Stimulated activated CD4-positive, alpha-beta T cell treated with anti-CD3 and anti-CD28 coated beads, Interleukin-4, amount 100 ng/mL, for 4 hours (primary cell): ENCODE results near the gene SNRK.

Source experiments
- DNase-seq, 2 experiments: peaks; one replicate each; pipeline ENCODE4 v3.0.0-alpha.2; 2020

SNRK gene

GRCh38 chr3:43373560-43373928 lies 87.2 kb downstream of the SNRK start:
- DNase-seq = no peak

- DNase-seq = peak; percentile 53 to 64
These were observed 92.0 kb downstream of the SNRK start for GRCh38 chr3:43378066-43378935.

- DNase-seq = no peak
These were observed 93.0 kb downstream of the SNRK start for GRCh38 chr3:43379343-43379742.

- no peak for DNase-seq
These were observed 101.8 kb downstream of the SNRK start for GRCh38 chr3:43388175-43388574.

GRCh38 chr3:43388915-43389314 lies 102.6 kb downstream of the SNRK start:
- no peak for DNase-seq

- DNase-seq = peak; percentile 21 to 72
These were observed 103.3 kb downstream of the SNRK start for GRCh38 chr3:43389388-43390254.

- DNase-seq = no peak
These were observed 103.9 kb downstream of the SNRK start for GRCh38 chr3:43390255-43390588.

- no peak for DNase-seq
These were observed 105.3 kb downstream of the SNRK start for GRCh38 chr3:43391621-43392020.

- DNase-seq = no peak
These were observed 107.8 kb downstream of the SNRK start for GRCh38 chr3:43394041-43394554.

- no peak for DNase-seq
These were observed 112.7 kb downstream of the SNRK start for GRCh38 chr3:43399034-43399433.

- DNase-seq = no peak
These were observed 113.8 kb downstream of the SNRK start for GRCh38 chr3:43400167-43400566.
